HG03097 (cell line): ENCODE results near the gene TGFB1.

ENCODE experiments used
- ATAC-seq: cut with Tn5 transposase; IDR thresholded peaks from one replicate; pipeline ENCODE4 v1.9.1; 2021; ENCODE audit not compliant: unreplicated experiment, low FRiP score

Gene TGFB1

GRCh38 chr19:41323023-41323422, 30.7 kb downstream of the TGFB1 start:
- no peak for ATAC-seq

- no peak for ATAC-seq
Measured at GRCh38 chr19:41322451-41322850, 31.3 kb downstream of the TGFB1 start.

- ATAC-seq, result no peak
Measured at GRCh38 chr19:41321600-41322270, 32.0 kb downstream of the TGFB1 start.

GRCh38 chr19:41321204-41321599, 32.5 kb downstream of the TGFB1 start:
- no peak for ATAC-seq

GRCh38 chr19:41320568-41320967, 33.2 kb downstream of the TGFB1 start:
- ATAC-seq, result no peak

GRCh38 chr19:41320185-41320518, 33.6 kb downstream of the TGFB1 start:
- no peak for ATAC-seq

- ATAC-seq, result no peak
Measured at GRCh38 chr19:41319500-41320184, 34.1 kb downstream of the TGFB1 start.

- no peak for ATAC-seq
Measured at GRCh38 chr19:41318696-41319499, 34.8 kb downstream of the TGFB1 start.

- no peak for ATAC-seq
Measured at GRCh38 chr19:41316306-41316920, 37.3 kb downstream of the TGFB1 start.

GRCh38 chr19:41311613-41312012, 42.1 kb downstream of the TGFB1 start:
- ATAC-seq, result no peak

GRCh38 chr19:41311072-41311471, 42.6 kb downstream of the TGFB1 start:
- no peak for ATAC-seq

GRCh38 chr19:41310033-41310831, 43.5 kb downstream of the TGFB1 start, which contains the start of gene CCDC97:
Gene CCDC97, plus strand, starts transcription at chr19:41310172. Its CDS starts 139 bp downstream, at chr19:41310311.
- peak; percentile 60 for ATAC-seq

GRCh38 chr19:41309180-41310032, 44.3 kb downstream of the TGFB1 start:
- no peak for ATAC-seq

GRCh38 chr19:41308450-41309179, 45.1 kb downstream of the TGFB1 start:
- ATAC-seq, result peak; percentile 39

- ATAC-seq, result peak; percentile 5
Measured at GRCh38 chr19:41307954-41308449, 45.7 kb downstream of the TGFB1 start.

- ATAC-seq, result no peak
Measured at GRCh38 chr19:41307090-41307875, 46.4 kb downstream of the TGFB1 start.

- ATAC-seq, result no peak
Measured at GRCh38 chr19:41305927-41306793, 47.6 kb downstream of the TGFB1 start.
